ENCODE measurements around the gene CNTN1.

The CNTN1 gene

GRCh38 chr12:40692765-40693206, 547 bp downstream of the CNTN1 start:
- DNase-seq (ENCODE audit: low read depth), result no peak
- H3K4me3 ChIP-seq (ENCODE audit: control insufficient read depth, low read depth, low read length), result peak overlapping the region; percentile 47
- no peak for TF ChIP-seq CTCF (conservative IDR thresholded peaks at IDR 0.05; ENCODE audit: control insufficient read depth, insufficient read depth, low read depth, low read length)

GRCh38 chr12:40693207-40693821, 1.1 kb downstream of the CNTN1 start:
- DNase-seq (ENCODE audit: low read depth), result no peak
- H3K4me3 ChIP-seq (ENCODE audit: control insufficient read depth, low read depth, low read length), result peak overlapping the region; percentile 47
- TF ChIP-seq CTCF (conservative IDR thresholded peaks at IDR 0.05; ENCODE audit: control insufficient read depth, insufficient read depth, low read depth, low read length), result no peak

- H3K4me3 ChIP-seq (ENCODE audit: control insufficient read depth, low read depth, low read length), result no peak overlapping the region
- peak; percentile 15 for DNase-seq (ENCODE audit: low read depth)
- no peak for TF ChIP-seq CTCF (conservative IDR thresholded peaks at IDR 0.05; ENCODE audit: control insufficient read depth, insufficient read depth, low read depth, low read length)
Observed at GRCh38 chr12:40697566-40698259, 5.5 kb downstream of the CNTN1 start.

DNA sequence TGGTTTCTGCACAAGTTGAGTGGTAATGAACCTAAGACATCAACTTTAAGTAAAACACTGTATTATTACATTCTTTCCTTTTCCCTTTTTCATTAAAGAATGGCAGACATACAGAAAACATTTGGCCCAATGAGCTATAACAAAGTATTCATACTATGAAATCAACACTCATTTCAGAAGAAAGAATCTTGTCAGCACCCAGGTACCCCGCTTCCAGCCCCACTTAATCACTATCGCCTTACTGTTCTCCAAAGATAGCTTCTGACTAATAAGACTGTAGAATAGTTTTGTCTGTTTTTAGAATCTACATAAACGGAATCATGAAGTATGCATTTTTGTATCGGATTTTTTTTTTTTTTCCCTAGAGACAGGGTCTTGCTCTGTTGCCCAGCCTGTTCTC, 9.5 kb downstream of the CNTN1 start:
- TF ChIP-seq CTCF (conservative IDR thresholded peaks at IDR 0.05; ENCODE audit: control insufficient read depth, insufficient read depth, low read depth, low read length), result no peak
- no peak overlapping the region for H3K4me3 ChIP-seq (ENCODE audit: control insufficient read depth, low read depth, low read length)
- no peak for DNase-seq (ENCODE audit: low read depth)

DNA sequence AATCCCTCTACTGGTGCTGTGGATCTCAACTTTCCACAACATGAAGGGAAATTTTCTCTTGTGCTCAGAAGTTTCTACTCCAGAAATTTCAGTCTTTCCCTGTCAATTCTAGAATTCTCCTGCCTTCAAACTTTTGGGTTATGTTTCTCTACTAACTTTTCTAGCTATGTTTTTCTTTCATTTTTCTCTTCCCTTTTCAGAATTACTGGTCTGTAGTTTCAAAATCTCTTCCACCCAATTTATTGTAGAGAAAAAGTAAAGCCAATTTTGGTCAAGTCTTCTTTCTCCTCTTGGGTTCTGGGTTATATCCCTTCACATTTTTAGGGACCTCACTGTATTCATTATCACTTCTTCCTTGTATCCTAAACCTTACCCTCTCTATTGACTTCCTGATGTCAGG, 18.9 kb downstream of the CNTN1 start:
- no peak overlapping the region for H3K4me3 ChIP-seq (ENCODE audit: control insufficient read depth, low read depth, low read length)
- no peak for DNase-seq (ENCODE audit: low read depth)
- no peak for TF ChIP-seq CTCF (conservative IDR thresholded peaks at IDR 0.05; ENCODE audit: control insufficient read depth, insufficient read depth, low read depth, low read length)

DNA sequence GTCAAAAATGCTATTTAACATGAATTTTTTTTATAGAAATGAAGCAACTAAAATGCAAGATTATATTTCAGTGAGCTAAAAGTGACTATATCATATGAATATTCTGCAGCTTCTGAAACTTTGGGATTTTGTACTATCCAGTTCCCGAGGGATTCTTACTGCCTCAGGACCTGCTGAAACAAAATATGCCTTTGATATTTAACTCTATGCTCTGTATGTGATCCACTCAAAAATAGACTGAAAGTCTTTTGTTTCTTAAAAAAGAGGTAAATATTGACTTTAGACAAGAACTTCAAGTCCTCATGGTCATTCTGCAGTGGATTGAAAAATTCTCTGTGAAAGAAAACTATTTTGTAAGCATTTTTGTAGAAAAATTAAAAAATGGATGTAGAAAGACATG, 22.4 kb downstream of the CNTN1 start:
- TF ChIP-seq CTCF (conservative IDR thresholded peaks at IDR 0.05; ENCODE audit: control insufficient read depth, insufficient read depth, low read depth, low read length), result no peak
- no peak for DNase-seq (ENCODE audit: low read depth)

More for the DNA sequence above, 22.4 kb downstream of the CNTN1 start:
- H3K4me3 ChIP-seq (ENCODE audit: control insufficient read depth, low read depth, low read length), result no peak overlapping the region
